Heart right ventricle (tissue), 16 donors: Measurements from ENCODE around the gene TCIRG1. TPM values are rescaled to one million over a fixed set of nuclear protein-coding genes. Genes with fewer than 3 reads are reported as not detected.

ENCODE experiments used
- ATAC-seq, 8 donors: fragments of 200-7000 bp; cut with Tn5 transposase; one replicate each; pipeline ENCODE4 v1.9.1; 2020; ENCODE audit warnings: mild to moderate bottlenecking in 8 of 8, moderate library complexity in 8 of 8, moderate number of reproducible peaks in 1 of 8
- DNase-seq, 2 donors: peaks; one replicate each; pipeline ENCODE4 v3.0.0-alpha.2; 2020
- H3K27ac ChIP-seq, 10 donors: fragments of 200-600 bp; sonication (generic) in 2 of 10; one replicate each; pipeline versions ENCODE4 v1.5.0 to v1.8.0; 2020 to 2022; ENCODE audit warnings: mild to moderate bottlenecking in 3 of 10
- H3K27me3 ChIP-seq, 7 donors: fragments of 200-600 bp; one replicate each; pipeline ENCODE4 v1.8.0; 2021 to 2022; ENCODE audit warnings: mild to moderate bottlenecking in 2 of 7
- H3K36me3 ChIP-seq, 9 donors: fragments of 200-600 bp; sonication (generic) in 1 of 9; one replicate each; pipeline versions ENCODE4 v1.5.0 to v1.8.0; 2020 to 2022; ENCODE audit warnings: mild to moderate bottlenecking in 2 of 9
- H3K4me1 ChIP-seq, 9 donors: fragments of 200-600 bp; sonication (generic) in 1 of 9; one replicate each; pipeline versions ENCODE4 v1.5.0 to v1.8.0; 2020 to 2022; ENCODE audit warnings: mild to moderate bottlenecking in 4 of 9
- H3K4me3 ChIP-seq, 10 donors: fragments of 200-600 bp; sonication (generic) in 2 of 10; one replicate each; pipeline versions ENCODE4 v1.5.0 to v1.8.0; 2020 to 2022; ENCODE audit warnings: mild to moderate bottlenecking in 7 of 10, moderate library complexity in 2 of 10
- H3K9me3 ChIP-seq, 11 donors: fragments of 200-600 bp in 10 of 11; sonication (generic) in 2 of 11; one replicate each; pipeline versions ENCODE4 v1.5.0 to v1.8.0; 2013 to 2022; ENCODE audit warnings: mild to moderate bottlenecking in 2 of 11, control low read depth in 1 of 11, moderate library complexity in 1 of 11
- CTCF ChIP-seq, 9 donors: fragments of 200-600 bp; sonication (generic) in 2 of 9; IDR thresholded peaks; one replicate each; pipeline versions ENCODE4 v1.5.0 to v1.8.0; 2021 to 2022; ENCODE audit warnings: antibody characterized with exemption in 9 of 9, mild to moderate bottlenecking in 5 of 9, moderate library complexity in 1 of 9
- WGBS, 2 donors: extraction: QIAGEN DNeasy Blood & Tissue Kit; methylation state at CpG; one replicate each; pipeline ENCODE4 v1.1.7; 2013; ENCODE audit warnings: inconsistent platforms in 1 of 2; 5-methylcytosine and 5-hydroxymethylcytosine counted together
- intact Hi-C, 10 donors: fragments of 100-400 bp; cut with DNase I; formaldehyde crosslinking; loops; one replicate each; pipeline versions ENCODE4 v1.11.1 to v1.14.2; 2022
- polyA plus RNA-seq, 2 donors: library from polyadenylated mRNA; stranded (reverse); fragments of 200-250 nt; gene quantifications; one replicate each; pipeline ENCODE4 v1.2.3, GENCODE V29; 2013
- total RNA-seq, 10 donors: library from RNA; stranded (reverse); fragmentation: NEBNext Ultra II Directional in 3 of 10; extraction: Animal tissue kit (Norgen Biotek cat#: 25700) in 3 of 10; gene quantifications; one replicate each; pipeline versions ENCODE4 v1.2.1 to v1.2.4, GENCODE V29; 2021 to 2023
- donor health status: Arrhythmogenic right ventricular cardiomyopathy.
- donor health status: ischemic (EF 13 %, LVEDD 7.1; RV severe dilation, severe dysfunction).
- donor health status: healthy with polysubstance abuse.
- donor health status: DM: no; HTN: yes; CAD: no.
- donor health status: DM: no; HTN: no; CAD: no.
- donor health status: ischemic (EF 25% LVEDD 6.9; RV normal size, moderate dysfunction).
- donor health status: ischemic (EF 25% LVEDD 5.7; RV mildly dilated, moderate dysfunction).
- donor health status: healthy.
- donor health status: DM: yes; HTN: yes; CAD: no.
- donor health status: Ischemic cardiomyopathy.
- donor health status: ischemic (EF 35%, LVEDD 5.7; RV mildly dilated, moderate dysfunction).
- donor health status: nonischemic (EF 11% LVEDD 7.7; RV severe dilation, severe dysfunction).
- donor health status: DM: yes; HTN: yes; CAD: no.
- donor health status: PGD.
- donor health status: ischemic (EF 29% LVEDD 5.4; RV normal size, mild dysfunction).
- donor health status: nonischemic (EF 23%, LVEDD 6.1; RV moderate dilation, normal function).

TCIRG1 gene
- total and polyA plus RNA-seq, 12 donors: 7.9 to 91.4 (median 15.1) TPM

- WGBS, 2 donors: 87 to 89% methylated on average over 13 of the region's 13 CpGs
- Histone ChIP-seq H3K36me3 (peaks cover 0 to 56% (median 0%) of the 10 kb centered on the region in 9 donors), H3K27me3 (no peaks in the 10 kb centered on the region), H3K4me1 (peaks cover 0 to under 1% (median 0%) of the 10 kb centered on the region in 9 donors), H3K4me3 (no peak overlapping the region), H3K9me3 (peaks cover 0 to 13% (median 0%) of the 10 kb centered on the region in 11 donors), H3K27ac (no peak overlapping the region)
- DNase-seq: no peak
- no peak for ATAC-seq
- TF ChIP-seq CTCF (IDR thresholded peaks at IDR 0.05): no peak
- intact Hi-C loops: no loop called here
Measured at GRCh38 chr11:68022531-68022930, 16.3 kb upstream of the TCIRG1 start.

DNA sequence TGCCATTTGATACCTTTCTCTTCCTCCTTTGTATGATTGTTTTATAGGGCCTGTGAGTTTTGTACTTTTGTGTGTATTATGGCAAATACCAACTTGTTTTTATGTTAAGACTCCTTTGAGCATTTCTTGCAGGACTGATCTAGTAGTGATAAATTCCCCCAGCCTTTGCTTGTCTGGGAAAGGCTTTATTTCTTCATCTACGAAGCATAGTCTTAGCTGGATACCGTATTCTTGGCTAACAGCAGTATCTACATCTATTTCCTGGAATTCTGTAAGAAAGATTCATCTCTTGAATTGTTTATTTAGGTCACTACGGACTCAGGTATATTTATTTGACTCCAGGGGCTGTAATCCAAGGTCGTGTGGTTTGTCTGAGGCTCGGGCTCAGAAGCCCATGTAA lies 14.3 kb upstream of the TCIRG1 start:
- DNase-seq (no peak), ATAC-seq (no peak)
- H3K36me3 ChIP-seq: peaks cover 0 to 53% (median 0%) of the 10 kb centered on the region in 9 donors
- no peak for TF ChIP-seq CTCF (IDR thresholded peaks at IDR 0.05)
- H3K9me3 ChIP-seq: peaks cover 0 to 13% (median 0%) of the 10 kb centered on the region in 11 donors
- H3K27ac ChIP-seq: no peak overlapping the region
- no peaks in the 10 kb centered on the region for H3K27me3 ChIP-seq
- intact Hi-C loops: no loop called here
- H3K4me1 ChIP-seq: peaks cover 0 to 7% (median 2%) of the 10 kb centered on the region in 9 donors
- no peak overlapping the region for H3K4me3 ChIP-seq
- WGBS, 2 donors: 91 to 93% methylated on average over 5 of the region's 5 CpGs

DNA sequence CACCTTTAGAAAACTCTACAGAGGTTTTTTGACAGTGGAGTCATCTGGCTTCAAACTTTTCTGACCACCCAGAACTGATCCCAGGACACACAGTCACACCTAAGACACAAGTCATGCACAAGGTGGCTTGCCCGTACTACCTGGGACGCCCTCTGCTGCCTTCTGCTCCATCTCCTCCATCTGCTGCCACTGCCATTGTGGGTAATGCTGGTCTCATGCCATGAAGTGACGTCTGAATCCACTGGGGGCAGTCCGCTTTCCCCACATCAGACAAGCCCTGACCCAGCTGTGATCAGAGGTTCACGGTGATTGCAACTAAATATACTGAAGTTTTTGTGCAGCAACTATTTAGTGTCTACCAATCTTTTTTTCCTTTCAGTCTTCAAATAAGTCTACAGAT lies 13.8 kb upstream of the TCIRG1 start:
- Histone ChIP-seq H3K9me3 (peaks cover 0 to 13% (median 0%) of the 10 kb centered on the region in 11 donors), H3K36me3 (peaks cover 0 to 53% (median 0%) of the 10 kb centered on the region in 9 donors), H3K4me3 (no peak overlapping the region), H3K27me3 (no peaks in the 10 kb centered on the region), H3K4me1 (peaks cover 0 to 12% (median 7%) of the 10 kb centered on the region in 9 donors), H3K27ac (no peak overlapping the region)
- no peak for TF ChIP-seq CTCF (IDR thresholded peaks at IDR 0.05)
- ATAC-seq: no peak
- DNase-seq: no peak
- intact Hi-C loops: no loop called here
- WGBS, 2 donors: 82 to 83% methylated on average over 5 of the region's 5 CpGs

DNA sequence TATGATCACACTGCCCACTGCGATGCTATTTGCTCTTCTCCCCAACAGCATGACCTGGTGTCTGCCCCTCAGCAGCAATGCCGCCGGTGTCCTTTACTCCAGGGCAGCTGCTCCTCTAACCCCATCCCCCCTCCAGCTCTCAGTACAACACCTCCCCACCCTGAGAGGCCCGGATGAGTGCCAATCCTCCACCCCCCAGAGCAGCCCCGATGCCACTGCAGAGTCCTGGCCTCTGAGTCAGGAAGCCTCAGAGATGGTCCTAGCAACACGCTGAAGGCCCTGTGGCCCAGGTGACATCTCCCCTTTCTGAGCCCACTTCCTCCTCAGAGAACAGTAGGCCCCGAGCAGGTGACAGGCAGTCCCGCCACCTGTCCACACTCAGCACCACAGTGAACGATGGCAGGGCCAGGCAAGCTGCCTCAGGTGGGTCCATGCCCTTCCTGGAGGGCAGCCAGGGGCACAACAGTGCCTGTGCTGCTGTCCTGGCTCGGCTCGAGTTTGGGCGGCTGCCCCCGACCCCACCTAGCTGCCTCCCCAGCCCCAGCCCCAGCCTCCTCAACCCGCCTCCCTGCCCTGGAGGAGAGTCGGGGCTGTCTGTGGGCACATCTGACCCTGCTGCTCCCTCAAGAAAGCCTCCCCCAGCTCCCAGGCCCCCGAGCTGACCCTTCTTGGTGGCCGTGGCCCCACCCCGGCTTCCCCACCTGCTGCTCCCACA lies 12.3 kb upstream of the TCIRG1 start:
- ATAC-seq (no peak), DNase-seq (no peak)
- WGBS, 2 donors: 85 to 90% methylated on average over 18 of the region's 18 CpGs
- H3K27me3 ChIP-seq: no peaks in the 10 kb centered on the region
- no peak overlapping the region for H3K4me3 ChIP-seq
- H3K27ac ChIP-seq: no peak overlapping the region
- H3K9me3 ChIP-seq: peaks cover 0 to 13% (median 0%) of the 10 kb centered on the region in 11 donors
- peaks cover 0 to 47% (median 0%) of the 10 kb centered on the region in 9 donors for H3K36me3 ChIP-seq
- H3K4me1 ChIP-seq: peaks cover 2 to 19% (median 11%) of the 10 kb centered on the region in 9 donors
- TF ChIP-seq CTCF (IDR thresholded peaks at IDR 0.05): no peak
- intact Hi-C loops: no loop called here
